IPS-NIHi7 (cell line): Measurements from ENCODE around the gene SH3BP5.

Experiments used
- DNase-seq: peaks from one replicate; pipeline ENCODE4 v3.0.0; 2012; ENCODE audit warnings: mixed read lengths; ENCODE audit errors: extremely low spot score

The SH3BP5 gene

DNA sequence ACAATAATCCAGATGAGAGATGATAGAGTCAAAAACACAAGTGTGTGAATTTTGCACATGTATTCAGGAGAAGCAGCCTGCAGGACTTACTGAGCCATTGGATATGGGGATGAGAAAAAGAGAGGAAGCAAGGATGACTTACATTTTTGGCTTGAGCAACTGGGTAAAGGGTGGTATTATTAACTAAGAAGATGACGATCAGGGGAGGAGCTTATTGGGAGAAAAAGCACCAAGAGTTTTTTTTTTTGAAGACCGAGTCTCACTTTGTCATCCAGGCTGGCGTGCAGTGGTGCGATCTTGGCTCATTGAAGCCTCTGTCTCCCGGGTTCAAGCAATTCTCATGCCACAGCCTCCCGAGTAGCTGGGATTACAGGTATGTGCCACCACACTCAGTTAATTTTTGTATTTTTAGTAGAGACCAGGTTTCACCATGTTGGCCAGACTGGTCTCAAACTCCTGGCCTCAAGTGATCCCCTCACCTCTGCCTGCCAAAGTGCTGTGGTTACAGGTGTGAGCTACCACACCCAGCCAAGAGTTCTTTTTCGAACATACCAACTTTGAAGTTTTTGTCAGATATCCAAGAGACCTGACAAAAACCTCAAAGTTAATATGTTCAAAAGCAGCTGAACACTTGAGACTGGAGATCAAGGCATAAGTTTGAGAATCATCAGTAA lies 14.8 kb upstream of the SH3BP5 start:
- no peak for DNase-seq

DNA sequence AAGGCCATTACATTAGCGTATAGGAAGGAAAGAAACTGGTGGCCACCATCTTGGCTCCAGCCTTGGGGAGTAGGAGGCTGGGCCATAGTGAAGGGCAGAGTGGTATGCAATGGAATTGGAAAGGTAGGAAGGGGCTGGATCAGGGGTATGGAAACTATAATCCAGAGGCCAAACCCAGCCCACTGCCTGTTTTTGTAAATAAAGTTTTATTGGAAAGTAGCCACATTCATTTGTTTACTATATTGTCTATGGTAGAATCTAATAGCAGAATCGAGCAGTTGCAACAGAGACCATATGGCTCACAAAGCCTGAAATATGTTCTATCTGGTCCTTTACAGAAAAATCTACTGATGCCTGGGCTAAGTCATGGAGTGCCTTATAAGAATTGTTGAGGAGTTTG lies 14.1 kb upstream of the SH3BP5 start:
- DNase-seq: no peak

DNA sequence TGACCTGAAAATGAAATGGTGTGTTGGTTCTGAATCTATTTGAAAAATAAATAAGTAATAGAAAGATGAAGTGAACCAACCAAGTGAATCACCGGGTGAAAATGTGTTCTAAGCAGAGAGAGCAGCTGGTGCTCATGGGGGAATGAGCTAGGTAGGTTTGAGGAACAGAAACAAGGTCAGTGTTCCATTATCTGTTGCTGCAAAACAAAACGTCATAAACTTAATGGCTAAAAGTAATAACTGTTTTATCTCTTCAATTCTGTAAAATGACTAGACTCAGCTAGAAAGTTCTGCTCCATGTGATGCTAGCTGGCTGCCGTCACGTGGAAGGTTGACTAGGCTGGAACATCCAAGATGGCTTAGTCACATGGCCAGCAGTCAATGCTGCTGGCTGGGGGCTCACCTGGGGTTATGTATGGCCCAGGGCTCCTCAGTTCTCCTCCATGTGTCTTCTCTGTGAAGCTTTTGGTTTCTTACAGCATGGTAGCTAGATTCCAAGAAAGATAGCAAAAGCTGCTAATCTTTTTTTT lies 13.3 kb upstream of the SH3BP5 start:
- no peak for DNase-seq

DNA sequence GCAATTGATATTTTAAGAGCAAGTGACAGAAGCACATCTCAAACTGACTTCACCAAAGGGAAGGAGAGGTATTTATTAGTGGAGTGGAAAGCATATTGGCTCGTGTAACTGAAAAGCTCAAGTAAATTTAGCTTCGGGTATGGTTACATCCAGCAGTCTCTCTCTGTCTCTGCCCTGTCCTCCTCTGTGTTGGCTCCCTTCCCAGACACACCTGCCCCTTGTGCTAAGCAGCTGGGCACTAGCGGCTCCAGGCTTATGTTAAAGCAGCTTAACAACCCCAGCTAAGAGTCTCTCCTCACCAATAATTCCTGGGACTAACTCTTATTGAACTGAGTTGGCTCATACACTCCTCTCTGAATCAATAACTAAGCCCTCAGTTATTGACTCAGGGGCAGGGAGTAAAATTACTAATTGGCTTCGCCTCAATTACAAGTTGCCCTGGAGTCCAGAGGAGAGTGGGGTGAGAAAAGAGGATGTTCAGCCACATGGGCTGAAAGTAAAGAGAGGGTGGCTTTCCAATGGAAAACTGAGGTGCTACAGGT lies 12.8 kb upstream of the SH3BP5 start:
- no peak for DNase-seq

DNA sequence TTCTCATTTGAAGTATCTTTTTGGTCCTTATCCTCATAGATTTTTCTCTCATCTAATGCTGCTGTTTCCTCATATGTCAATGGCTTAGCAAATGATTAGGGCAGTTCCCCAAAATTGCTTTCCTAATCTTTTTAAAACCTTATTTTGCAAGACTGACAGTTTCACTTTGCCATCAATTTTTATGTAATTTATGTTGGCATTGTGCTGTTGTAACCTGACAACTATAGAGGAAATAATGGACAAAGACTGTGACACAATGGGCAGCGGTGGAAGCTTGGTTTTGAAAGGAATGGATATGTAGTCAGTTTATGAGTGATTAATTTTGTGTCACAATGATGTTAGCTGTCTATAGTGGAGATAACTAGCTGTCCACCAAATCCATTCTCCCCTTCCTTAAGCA lies 10.6 kb upstream of the SH3BP5 start:
- no peak for DNase-seq

DNA sequence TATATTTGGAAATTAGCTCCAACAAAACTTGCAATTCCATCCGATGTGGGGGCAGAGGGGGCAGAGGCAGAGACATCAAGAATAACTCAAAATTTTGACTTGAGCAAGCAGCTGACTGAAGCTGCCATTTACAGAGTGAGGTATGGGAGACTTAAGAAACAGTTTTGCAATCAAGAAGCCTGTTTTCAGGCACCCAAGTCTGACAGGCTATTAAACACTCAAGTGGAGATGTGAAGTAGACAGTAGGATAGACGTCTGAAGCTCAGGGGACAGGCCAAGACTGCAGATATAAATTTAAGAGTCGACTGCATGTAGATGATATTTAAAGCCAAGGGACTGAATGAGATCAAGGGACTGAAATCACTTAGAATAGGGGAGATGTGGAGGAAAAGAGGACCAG lies 9.9 kb upstream of the SH3BP5 start:
- DNase-seq: no peak

DNA sequence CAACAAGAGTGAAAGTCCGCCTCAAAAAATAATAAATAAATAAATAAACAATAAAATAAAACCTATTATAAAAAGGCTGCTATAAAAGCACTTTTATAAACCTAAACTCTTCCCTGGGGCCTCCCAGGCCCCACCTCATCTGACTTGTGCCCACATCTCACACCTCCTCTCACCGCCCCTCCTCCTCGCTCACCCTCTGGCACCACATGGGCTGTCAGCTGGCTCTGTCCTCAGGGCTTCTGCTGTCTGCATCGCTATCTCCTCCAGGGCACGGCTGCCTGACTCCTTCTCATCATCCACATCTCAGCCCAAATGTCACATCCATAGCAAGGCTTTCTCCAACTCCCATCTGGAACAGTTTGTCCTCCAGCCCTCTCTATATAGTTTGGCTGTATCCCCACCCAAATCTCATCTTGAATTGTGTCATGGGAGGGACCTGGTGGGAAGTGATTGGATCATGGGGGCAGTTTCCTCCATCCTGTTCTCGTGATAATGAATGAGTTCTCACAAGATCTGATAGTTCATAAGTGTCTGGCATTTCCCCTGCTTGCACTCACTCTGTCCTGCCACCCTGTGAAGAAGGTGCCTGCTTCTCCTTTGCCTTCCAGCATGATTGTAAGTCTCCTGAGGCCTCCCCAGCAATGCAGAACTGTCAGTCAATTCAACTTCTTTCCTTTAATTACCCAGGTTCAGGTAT lies 8.8 kb upstream of the SH3BP5 start:
- no peak for DNase-seq

DNA sequence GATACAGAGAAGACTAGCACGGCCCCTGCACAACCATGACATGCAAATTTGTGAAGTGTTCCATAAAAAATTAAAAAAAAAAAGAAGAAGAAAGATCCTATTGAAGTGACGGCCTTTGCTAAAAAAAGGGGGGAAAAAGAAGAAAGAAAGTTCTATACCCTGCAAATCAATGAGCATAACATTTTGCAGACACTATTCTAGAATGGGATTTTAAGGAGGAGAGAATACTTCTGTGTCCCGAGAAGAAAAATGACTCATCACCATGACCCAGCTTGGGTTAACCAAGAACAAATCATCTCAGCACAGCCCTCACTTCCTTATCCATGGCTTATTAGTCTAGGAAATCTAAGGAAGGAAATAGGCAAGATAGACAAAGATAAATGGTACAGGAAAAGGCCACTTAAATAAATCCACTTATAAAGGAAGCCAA lies 7.4 kb upstream of the SH3BP5 start:
- no peak for DNase-seq

DNA sequence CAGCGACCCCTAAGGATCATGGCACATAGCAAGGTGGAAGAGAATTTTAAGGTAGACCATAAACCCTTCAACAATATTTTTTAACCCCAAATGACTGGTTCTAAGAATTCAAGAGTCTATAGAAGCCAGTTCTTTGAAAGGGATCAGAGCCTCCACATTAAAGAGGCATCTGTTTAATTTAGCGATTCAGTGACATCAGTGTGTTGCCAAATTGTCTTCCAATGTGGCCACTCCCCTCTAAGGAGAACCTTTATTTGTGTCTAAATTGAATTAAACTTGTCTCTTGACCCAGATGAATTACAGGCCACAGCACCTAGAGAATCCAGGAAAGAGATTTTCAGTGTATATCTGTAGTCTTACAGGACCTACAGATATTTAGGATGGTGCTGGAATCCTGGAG lies 6.6 kb upstream of the SH3BP5 start:
- no peak for DNase-seq

DNA sequence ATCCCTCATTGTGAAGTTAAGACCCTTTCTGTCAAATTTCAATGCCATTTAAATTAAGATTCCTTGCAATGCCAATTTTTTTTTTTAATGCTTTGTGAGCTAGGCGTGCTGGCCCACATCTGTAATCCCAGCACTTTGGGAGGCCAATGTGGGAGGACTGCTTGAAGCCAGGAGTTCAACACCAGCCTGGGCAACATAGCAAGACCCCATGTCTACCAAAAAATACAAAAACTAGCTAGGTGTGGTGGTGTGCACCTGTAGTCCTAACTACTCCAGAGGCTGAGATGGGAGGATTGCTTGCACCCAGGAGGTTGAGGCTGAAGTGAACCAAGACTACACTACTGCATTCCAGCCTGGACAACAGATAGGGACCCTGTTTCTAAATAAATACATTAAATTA lies 5.6 kb upstream of the SH3BP5 start:
- no peak for DNase-seq

DNA sequence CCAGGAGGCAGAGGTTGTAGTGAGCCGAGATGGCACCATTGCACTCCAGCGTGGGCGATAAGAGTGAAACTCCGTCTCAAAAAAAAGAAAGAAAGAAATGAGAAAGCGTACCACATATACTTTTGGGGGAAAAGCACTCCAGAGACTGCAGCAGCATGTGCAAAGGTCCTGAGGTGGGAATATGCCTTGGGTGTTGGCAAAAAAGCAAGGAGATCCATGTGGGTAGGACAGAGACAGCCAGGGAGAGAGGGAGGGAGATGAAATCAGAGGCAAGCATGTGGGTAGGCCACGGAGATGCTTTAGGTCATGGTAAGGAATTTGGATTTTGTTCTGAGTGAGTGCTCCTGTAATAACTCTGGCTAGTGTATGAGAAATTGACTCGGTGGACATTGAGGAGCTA lies 3.7 kb upstream of the SH3BP5 start:
- no peak for DNase-seq

DNA sequence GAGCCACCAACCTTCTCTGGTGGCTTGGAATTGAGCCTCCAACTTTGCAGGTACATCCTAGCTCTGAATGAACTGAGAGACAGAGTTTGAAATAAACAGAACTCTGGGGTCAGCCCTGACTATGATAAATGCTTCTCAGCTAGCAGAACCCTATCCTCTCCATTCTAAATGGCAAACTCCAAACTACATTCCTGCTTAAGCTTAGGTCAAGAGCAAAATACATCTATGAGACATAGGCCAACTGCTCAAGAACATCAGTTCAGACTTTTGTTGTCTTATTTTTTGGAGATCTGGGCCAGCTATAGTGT lies 1.5 kb upstream of the SH3BP5 start:
- no peak for DNase-seq

DNA sequence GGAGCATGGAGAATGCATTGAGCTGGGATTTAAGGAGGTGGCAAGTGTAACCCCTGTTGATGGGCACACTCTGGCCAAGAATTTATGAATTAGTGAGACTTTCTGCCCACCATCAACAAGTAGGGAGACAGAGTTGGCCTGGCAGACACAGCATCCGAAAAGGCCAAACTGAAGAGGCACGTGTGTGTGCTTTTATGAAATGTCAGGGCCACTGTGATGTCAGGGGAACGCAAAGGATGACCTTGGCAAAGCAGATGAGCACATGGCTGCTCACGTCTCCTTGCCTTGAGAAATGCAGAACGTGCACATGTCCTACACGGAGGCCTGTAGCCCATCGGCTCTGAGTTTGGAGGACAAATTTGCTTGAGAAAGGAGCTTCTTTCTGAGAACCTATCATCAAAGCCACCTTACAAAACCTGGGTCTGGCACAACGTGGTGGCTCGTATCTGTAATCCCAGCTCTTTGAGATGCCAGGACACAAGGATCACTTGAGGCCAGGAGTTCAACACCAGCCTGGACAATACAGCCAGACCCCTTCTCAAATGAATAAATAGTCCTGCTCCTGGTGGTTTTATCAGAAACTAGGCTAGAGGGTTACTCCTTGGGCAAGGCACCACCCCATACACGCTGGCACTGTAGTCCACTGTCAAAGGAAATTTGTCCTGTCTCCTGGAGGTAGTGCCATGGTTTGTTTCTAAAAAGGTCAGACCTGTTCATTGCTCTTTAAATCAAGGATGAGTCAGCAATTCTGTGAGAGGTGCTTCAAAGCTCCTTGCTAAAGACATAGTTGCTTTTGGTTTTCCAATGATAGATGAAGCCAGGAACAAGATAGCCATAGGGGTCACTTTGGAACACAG lies 941 bp upstream of the SH3BP5 start:
- DNase-seq: no peak

DNA sequence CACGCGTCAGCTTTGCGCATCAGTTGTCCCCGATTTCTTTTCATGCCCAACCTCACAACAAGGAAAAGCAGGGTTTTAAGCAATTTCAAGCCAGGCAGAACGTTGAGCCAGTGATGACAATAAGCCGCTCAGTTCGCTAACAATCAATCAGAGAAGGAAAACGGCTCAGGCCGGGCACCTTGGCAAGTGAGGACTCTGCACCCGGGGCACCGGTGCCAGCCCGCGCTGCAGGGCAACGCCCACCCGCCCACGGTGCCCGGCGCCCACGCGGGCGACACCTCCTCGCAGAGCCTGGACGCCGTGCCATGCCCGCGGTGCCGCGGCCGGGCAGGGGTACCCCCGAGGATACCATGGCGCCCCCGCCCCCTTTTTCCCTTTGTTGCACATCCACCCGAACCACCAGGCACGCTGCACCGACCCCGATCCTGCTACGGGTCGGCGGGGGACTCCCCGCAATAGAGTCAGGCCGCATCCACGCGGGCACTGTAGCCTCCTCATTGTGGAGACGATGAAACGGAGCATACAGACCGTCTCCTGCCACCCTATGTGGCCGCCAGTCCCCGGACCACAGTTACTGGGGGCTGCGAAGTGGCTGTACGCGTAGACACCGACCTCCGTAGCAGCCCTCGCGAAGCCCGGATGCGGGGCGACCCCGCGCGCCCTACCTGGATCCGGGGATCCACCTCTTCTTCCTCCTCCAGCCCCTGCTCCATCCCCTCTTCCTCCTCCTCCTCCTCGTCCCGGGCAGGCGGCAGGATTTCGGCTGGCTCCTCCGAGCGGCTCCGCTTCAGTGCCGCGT lies 581 bp downstream of the SH3BP5 start:
- DNase-seq: no peak

DNA sequence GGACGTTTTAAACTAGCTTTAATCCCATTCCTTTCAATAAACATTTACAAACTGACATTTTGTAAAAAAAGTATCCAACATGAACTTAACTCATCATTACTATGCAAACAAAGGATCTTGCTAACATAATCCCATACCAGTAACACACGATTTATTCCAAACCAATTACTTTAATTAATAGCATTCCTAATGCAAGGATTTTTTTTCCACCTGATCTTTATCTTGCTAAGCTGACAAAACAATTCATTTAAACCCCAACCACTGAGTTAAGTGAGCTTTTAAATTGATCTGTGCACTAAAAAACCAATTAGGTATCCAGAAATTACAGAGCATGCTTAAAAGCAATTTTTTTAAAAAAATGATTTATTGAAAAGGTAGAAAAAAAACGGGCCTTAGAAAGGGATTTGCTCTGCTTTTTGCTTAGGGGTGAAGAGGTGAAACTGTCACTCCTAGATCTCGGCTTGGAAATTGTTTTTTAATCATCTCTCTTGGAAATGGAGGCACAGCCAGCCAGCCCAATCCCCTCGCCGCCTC lies 1.2 kb downstream of the SH3BP5 start:
- no peak for DNase-seq

DNA sequence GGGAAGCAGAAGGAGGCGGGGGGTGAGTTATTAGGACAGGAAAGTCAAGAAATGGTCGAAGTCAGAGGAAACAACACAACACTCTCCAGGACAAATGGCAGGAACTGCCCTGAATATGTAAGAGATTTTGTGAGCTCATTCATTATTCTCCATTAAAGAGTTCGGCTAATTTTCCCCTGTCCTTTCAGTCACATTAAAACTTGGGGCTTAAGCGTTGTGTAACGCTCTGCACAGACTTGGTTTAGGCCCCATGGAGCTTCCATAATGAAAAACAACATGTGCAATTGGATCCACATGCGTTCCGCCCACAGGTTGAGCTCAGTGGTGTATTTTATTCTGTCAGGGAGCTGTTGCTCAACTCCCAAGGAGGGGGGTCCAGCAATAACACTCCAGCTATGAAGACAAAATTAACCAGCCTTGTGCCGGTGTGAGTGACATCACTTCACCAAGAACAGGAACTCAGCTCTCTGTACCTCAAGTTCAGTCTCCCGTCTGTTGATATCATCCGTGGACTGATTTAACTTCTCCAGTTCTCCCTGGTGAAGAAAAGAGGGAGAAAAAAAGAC lies 2.3 kb downstream of the SH3BP5 start:
- no peak for DNase-seq

DNA sequence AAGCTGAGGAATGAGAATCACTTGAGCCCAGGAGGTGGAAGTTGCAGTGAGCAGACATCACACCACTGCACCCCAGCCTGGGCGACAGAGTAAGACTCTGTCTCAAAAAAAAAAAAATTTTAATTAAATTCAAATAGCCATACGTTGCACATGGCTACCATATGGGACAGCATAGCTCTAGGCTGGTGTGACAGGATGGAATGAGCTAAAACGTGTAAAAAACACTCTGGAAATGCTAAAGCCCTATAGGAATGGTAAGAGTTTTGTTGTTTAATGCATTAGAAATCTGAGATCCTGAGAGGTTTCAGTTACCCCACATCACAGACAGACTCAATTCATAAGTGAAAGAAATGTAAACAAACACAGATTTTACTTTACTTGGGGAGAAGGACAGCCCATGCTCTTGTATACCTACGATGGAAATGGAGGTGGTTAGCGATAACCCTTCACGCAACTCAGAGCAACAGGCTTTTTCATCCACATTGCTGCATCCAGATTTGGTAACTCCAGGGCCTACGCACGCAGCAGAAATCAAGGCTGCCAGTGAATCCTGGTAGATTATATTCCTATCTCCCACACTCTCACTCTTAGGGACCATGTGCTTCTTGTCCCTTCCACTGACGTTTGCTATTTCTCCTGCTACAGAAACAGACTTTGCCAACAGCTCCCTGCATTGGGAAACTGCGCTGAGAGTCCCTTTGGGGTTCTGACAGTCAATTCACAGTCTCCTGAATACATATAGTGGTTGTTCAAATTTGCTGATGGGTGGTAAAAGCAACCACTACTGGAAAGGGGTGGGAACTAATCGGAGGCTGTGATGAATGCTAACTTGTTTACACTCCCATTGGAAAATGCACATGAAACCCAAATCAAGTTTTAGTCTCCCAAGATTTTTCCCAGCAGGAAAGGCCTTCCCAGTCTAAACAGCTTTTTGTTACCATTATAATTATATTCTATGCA lies 3.1 kb downstream of the SH3BP5 start:
- DNase-seq: no peak

DNA sequence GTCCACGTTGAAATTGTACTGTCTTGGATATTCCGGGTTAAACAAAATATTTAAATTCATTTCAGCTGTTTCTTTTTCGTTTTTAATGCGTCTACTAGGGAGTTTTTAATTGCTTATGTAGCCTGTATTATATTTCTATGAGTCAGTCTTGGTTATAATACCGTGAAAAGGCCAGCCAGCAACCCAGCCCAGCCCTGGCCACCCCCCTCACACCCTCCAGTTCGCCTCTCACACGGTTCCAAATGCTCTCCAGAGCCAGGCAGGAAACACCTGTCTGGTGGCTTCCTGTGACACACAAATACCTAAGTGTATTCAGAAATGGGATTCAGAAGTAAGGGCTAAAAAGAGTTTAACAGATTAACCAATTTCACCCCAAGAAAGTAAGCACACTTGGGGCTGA lies 4.4 kb downstream of the SH3BP5 start:
- no peak for DNase-seq

DNA sequence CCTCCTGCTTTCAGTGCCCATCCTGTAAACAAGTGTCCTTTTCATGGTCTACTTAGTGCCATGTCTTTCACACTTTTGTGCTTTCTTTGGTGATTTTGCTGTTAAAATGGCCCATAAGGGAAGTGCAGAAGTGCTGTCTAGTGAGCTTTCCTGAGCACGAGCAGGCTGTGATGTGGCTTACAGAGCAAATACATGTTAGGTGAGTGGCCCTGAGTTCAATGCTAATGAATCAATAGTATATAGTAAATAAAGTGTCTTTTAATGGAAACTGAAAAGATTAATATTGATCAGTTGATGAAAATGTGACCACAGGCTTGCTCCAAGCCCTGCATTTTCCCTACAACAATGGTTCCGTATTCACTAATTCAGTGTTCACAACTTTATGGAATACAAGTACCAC lies 5.7 kb downstream of the SH3BP5 start:
- DNase-seq: no peak

DNA sequence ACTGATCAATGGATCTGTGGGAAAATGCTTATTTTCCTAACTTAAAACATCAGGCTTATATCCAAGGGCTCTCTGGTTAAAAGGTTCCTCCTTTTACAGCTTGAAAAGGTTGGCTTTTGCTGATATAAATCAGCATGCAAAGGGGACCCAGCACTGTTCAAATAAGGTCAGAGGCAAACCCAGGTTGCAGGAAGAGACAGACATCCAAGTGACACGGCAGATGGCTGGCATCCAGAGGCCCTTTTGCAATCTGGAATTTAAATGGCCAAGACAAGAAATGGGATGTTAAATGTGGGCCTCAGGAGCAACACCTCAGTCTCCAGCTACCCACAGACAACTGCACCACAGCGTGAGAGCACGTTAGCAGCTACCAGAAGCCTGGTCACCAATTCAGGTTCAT lies 6.3 kb downstream of the SH3BP5 start:
- no peak for DNase-seq
